Fibroblast of skin of scalp (primary cell): ENCODE results near the gene HBB.
A peak's percentile ranks its signal among the peaks of the same experiment; 100 is the strongest.

Experiments
- DNase-seq: peaks from one replicate; pipeline ENCODE4 v3.0.0-alpha.2; 2013

HBB gene

DNA sequence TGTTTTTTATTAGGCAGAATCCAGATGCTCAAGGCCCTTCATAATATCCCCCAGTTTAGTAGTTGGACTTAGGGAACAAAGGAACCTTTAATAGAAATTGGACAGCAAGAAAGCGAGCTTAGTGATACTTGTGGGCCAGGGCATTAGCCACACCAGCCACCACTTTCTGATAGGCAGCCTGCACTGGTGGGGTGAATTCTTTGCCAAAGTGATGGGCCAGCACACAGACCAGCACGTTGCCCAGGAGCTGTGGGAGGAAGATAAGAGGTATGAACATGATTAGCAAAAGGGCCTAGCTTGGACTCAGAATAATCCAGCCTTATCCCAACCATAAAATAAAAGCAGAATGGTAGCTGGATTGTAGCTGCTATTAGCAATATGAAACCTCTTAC is 1.4 kb downstream of the HBB start:
- no peak for DNase-seq

DNA sequence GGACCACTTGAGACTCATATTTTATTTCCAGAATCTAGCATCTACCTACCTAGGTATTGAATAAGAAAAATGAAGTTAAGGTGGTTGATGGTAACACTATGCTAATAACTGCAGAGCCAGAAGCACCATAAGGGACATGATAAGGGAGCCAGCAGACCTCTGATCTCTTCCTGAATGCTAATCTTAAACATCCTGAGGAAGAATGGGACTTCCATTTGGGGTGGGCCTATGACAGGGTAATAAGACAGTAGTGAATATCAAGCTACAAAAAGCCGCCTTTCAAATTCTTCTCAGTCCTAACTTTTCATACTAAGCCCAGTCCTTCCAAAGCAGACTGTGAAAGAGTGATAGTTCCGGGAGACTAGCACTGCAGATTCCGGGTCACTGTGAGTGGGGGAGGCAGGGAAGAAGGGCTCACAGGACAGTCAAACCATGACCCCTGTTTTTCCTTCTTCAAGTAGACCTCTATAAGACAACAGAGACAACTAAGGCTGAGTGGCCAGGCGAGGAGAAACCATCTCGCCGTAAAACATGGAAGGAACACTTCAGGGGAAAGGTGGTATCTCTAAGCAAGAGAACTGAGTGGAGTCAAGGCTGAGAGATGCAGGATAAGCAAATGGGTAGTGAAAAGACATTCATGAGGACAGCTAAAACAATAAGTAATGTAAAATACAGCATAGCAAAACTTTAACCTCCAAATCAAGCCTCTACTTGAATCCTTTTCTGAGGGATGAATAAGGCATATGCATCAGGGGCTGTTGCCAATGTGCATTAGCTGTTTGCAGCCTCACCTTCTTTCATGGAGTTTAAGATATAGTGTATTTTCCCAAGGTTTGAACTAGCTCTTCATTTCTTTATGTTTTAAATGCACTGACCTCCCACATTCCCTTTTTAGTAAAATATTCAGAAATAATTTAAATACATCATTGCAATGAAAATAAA is 2.1 kb downstream of the HBB start:
- no peak for DNase-seq

DNA sequence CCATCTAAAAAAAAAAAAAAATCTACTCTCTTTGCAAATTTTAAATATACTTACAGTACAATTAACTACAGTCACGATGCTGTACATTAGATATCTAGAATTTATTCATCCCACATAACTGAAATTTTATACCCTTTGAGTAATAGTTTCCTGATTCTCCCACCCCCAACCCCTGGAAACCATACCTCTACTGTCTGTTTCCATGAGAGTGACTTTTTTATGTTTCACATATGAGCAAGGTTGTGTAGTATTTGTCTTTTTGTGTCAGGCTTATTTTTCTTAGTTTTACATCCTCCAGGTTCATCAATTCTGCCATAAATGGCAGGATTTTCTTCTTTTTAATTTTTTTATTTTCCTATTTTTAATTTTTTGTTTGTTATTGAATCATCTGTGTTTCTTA is 3.2 kb downstream of the HBB start:
- no peak for DNase-seq

DNA sequence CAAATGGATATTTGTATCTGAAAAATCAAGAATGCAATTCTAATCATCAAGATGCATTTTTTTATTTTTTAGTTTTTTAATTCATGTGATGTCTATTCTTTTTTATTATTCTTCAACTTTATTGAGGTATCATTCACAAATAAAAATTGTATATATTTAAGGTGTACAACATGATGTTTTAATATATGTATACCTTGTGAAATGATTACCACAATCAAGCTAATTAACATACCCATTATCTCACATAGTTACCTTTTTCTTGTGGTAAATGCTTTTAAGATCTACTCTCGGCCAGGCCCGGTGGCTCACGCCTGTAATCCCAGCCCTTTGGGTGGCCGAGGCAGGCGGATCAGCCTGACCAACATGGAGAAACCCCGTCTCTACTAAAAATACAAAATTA is 3.7 kb downstream of the HBB start:
- no peak for DNase-seq

DNA sequence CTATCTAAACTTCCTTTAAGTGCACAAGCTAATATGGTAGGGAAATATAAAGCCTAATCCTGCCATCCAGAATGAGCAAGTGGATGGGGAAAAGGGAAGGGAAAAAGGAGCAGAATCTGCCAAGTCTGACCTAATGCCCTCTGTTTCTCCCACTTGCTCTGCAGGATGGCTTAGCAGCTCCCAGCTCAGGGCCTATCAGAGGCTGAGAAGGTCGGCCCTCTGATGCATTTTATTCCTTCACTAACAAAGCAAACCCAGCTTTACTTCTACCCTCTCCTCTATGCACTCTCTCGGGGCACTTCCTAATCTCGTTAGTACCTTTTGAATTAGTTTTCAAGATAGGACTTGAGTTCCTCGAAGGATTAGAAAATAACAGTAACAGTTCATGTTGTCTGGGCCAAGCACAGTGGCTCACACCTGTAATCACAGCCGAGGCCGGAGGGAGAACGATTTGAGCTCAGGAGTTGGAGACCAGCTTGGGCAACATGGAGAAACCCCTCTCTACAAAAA is 16.4 kb downstream of the HBB start:
- no peak for DNase-seq

DNA sequence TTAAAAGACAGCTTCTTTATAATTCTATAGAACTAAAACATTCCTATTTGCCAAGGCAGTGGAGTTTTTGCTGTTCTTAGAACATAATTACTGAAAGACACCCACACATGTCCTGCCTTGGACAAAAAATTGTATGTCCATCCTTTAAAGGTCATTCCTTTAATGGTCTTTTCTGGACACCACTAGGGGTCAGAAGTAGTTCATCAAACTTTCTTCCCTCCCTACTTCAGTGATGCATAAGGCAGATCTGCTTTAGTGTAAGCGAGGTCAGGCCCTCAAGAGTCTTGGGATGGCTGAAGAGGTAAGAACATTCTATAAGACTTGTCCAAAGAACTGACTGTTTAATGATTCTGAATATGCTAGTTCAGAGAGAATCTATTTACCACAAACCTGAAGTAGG is 22.1 kb downstream of the HBB start:
- peak; percentile 45 for DNase-seq

DNA sequence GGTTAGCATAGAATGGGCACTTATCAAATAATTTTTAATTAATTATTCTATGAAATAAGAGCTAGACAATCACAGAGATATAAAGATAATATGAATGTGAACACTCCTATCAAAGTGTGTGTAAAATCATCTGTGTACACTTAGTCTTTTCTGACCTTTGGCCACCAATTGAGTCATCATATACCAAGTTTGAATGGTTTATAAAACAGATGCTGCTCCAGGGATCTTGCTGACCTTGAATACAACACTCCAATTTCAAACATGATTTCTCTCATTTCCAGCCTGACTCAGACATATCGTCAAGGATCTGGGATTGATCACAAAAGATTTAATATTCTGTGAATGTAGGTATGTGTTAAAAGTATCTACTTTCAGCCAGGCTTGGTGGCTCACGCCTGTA is 23.5 kb downstream of the HBB start:
- DNase-seq, result no peak

DNA sequence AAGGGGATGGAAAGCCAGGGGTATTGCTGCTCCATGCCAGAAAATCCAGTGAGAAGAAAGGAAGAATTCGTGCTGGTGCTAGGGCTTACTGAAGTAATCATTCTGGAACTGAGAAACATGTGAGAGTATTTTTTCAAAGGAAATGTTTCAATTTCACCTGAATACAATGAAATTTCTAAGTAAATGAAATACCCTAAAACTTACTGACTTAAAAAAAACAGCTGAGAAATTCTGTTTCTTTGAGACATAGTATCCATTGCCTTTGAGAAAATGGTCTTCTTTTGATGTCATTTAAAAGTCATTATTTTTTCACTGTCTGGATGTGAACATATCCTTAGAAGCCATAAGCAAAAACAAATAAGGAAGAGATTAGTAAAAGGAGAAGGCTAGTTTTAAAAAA is 26.3 kb downstream of the HBB start, which contains the start of gene OR51V1:
Gene OR51V1, minus strand, starts transcription at position 101 of the 400 bp plus-strand sequence. Its CDS starts 0 bp downstream, at position 101.
- DNase-seq, result no peak

DNA sequence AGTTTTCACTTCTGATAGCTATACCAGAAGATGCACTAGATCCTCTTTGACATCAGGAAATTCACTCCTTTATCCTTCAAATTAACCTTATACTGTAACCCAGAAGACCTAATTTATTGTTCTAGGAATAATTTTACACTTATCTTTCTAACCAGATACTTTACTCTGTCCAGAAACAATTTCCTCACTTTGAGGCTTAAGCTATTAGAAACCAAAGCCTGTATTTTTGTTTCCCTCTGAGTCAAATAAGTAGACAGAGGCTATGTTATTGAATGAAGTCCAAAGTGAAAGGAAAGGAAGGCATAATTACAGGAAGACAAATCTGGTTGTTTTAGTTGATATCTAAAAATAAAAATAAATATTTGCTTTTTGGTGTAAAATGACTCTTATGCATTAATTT is 28.6 kb downstream of the HBB start:
- no peak for DNase-seq

DNA sequence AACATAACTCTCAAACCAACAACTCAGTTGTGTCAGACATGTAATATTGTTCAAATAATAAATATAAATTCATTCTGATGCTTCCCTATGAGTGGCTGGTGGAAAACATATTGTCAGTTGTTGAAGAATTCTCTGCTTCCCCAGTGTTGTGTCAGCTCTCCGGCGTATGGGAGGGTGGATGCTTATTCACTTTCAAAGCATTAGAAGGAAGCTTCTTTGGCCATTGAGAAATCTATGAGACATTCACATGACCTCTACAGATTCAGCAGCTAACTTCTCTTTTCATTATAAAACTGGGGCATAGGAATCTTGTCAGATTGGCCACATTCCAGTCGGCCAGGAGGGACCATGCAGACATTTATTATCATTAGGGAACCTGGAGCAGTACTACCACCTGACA is 29.3 kb downstream of the HBB start:
- DNase-seq, result no peak

DNA sequence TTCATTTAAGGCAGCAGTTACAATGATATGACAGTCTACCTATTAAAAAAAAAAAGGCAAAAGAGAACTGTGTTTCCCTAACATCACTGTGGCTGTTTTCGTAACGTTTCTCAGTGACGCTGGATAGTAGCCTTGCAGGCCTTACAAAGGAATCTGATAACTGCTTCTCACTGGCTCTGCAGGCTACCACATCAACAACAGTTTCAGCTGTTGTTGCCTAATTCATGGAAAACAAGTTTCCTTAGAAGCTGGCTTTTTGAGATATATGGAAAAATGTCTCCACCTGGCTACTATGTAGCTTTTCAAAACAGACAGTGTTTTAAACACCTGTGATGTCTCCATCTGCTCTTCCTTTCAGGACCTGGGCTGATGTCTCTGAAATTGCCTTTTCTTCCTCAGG is 30.1 kb downstream of the HBB start:
- DNase-seq, result no peak

DNA sequence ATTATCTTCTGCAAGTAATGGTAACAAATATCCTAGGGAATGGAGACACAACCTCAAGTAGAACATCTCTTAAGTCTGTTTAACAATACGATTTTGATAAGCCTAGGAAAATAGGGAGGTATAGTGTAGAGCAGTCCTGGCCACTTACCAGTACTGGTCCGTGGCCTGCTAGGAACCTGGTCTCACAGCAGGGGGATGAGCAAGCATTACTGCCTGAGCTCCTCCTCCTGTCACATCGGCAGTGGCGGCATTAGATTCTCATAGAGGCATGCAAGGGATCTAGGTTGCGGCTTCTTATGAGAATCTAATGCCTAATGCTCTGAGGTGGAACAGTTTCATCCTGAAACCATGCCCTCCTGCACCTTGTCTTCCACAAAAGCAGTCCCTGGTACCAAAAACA is 30.8 kb downstream of the HBB start:
- DNase-seq, result no peak

DNA sequence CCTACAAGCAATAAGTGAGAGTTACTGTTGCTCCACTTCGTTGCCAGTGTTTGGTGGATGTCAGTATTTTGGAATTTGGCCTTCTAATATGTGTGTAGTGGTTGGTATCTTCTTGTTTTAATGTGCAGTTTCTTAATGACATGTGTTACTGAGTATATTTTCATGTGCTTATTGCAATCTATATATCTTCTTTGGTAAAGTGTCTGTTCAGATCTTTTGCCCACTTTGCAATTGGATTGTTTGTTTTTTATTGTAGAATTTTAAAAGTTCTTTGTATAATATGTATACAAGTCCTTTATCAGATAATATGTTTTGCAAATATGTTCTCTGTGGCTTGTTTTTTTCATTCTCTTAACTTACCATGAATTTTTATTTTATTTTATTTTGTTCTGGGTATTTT is 34.1 kb downstream of the HBB start:
- no peak for DNase-seq

DNA sequence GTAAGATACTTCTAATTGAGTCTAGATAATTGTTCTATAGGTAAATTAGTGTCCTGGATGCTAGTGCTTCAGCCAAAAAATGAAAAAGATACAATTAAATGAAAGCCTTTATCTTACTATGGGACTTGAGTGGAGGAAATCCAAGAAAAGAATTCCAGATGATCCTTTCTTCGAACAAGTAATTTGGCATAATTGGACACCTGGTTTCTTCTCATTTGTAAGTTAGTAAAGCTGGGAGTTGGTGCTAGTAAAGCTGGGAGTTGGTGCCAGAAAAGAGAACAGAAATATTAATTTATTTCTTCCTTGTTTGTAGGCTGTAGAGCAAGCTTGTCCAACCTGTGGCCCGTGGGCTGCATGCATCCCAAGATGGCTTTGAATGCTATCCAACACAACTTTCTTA is 38.7 kb downstream of the HBB start:
- DNase-seq, result no peak

DNA sequence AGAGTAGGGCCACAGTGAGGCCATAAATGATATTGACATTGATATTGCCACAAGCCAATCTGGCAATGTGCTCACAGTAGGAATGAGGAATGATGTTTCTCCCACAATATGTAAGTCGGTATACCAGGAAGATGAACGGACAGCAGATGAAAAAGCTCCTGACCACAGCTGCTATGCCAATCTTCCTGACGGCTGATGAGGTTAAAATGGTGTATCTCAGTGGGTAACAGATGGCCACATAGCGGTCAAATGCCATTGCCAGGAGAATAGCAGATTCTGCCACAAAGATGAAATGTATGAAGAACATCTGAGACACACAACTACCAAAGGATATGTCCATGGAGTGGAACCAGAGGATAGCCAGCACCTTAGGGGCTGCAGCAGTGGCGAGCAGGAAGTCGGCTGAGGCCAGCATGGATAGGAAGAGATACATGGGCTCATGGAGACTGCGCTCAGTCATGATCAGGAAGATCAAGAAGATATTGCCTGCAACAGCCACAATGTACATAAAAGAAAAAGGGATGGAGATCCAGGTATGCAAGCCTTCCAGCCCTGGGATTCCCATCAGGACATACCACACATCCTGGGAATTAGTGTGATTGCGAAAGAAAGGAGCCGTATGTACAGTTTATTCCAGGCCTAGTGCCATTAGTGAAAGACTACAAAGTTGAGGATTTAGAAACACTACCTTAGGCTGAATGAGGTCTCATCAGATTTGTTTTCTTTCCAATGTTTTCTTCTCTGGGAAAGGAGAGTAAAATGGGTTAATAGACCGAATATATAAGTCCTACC is 48.6 kb downstream of the HBB start:
- no peak for DNase-seq
